8988T (cell line): ENCODE data around the gene OMG.

Source experiments
- DNase-seq: peaks from one replicate; pipeline ENCODE4 v3.0.0; 2011

OMG gene

GRCh38 chr17:31256936-31257335 is 40.1 kb downstream of the OMG start:
- no peak for DNase-seq

- DNase-seq = no peak
Observed at GRCh38 chr17:31254654-31255053, 42.4 kb downstream of the OMG start.

GRCh38 chr17:31252741-31253140 is 44.3 kb downstream of the OMG start:
- DNase-seq = no peak

- no peak for DNase-seq
Observed at GRCh38 chr17:31251970-31252328, 45.1 kb downstream of the OMG start.

GRCh38 chr17:31251105-31251969 is 45.7 kb downstream of the OMG start:
- no peak for DNase-seq

- no peak for DNase-seq
Observed at GRCh38 chr17:31250229-31250628, 46.8 kb downstream of the OMG start.

GRCh38 chr17:31249835-31250141 is 47.3 kb downstream of the OMG start:
- no peak for DNase-seq

- no peak for DNase-seq
Observed at GRCh38 chr17:31248986-31249834, 47.8 kb downstream of the OMG start.
